ENCODE data around the gene IFNL2. TPM values are rescaled to one million over a fixed set of nuclear protein-coding genes. Genes with fewer than 3 reads are reported as not detected.

The IFNL2 gene
- total and polyA plus RNA-seq, 2 of the 4 experiments (the other 2 are of a cell fraction): not detected

DNA sequence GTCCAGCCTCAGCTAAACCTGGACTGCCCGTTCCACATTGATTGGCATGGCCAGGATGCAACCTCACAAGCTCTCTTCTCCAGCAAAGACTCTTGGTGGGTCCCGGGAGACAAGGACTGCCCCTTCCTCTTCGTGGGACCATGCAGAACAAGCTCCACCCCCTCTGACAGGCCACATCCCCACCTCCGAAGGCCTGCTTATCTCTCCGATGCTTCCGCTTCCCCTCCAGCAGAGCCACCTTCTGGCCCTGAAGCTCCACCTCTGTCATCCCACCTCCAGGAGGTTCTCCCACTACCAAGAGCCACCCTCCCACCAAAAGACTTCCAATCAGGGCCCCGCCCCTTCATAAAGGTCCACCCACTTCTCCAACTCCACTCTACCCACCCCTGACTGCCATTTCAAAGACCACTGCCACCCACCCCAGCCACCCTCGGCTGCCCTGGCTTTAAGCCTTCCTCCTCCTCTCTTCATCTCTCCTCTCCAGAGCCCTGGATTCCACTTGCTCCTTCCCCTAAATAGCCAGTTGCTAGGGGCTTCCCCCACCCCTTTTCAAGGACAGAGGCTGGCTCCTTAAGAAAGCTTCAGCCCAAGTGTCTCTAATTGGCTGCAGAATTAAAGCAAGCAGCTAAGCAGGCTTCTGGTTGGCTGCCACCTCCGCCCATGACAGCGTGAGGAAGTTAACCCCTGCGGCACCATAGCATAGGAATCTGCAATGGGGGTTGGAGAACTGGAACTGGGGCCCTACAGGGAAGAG lies 42.5 kb downstream of the IFNL2 start:
- H3K4me3 ChIP-seq (ENCODE audit: insufficient read depth, low read depth, low read length): no peak overlapping the region
- POLR2A ChIA-PET (ENCODE audit: unreplicated experiment): no interaction called here
- no peak overlapping the region for H3K4me2 ChIP-seq (ENCODE audit: low read depth, low read length)
- no peak overlapping the region for H3K14ac ChIP-seq (replicated peaks; ENCODE audit: low read depth, low read length)
- in situ Hi-C loops (cut with MboI; ENCODE audit: low sequenced_read_pairs) (no loop called here), dilution Hi-C loops (cut with HindIII; ENCODE audit: low sequenced_read_pairs, unreplicated experiment) (no loop called here), intact Hi-C loops (cut with micrococcal nuclease) (no loop called here)
- no TSS peak for BruUV-seq (replicated peaks)
- no peak overlapping the region for H2AK5ac ChIP-seq (ENCODE audit: low read depth, low read length)
- H3K4me1 ChIP-seq (ENCODE audit: control insufficient read depth, insufficient read depth, low read length): no peaks in the 10 kb centered on the region; the same call in 1 of the 2 replicates
- no peak overlapping the region for H4K91ac ChIP-seq (ENCODE audit: insufficient read depth, low read depth, low read length)
- H3K9me3 ChIP-seq (ENCODE audit: control insufficient read depth, insufficient read depth, low read length): peaks cover 6% of the 10 kb centered on the region
- TF ChIP-seq MXI1 (IDR thresholded peaks at IDR 0.05; ENCODE audit: borderline replicate concordance, low read depth, low read length) (no peak), MAFK (IDR thresholded peaks at IDR 0.05; ENCODE audit: low read depth, low read length) (no peak), BHLHE40 (IDR thresholded peaks at IDR 0.05; ENCODE audit: low read depth, low read length) (no peak), POLR2A (IDR thresholded peaks at IDR 0.05; ENCODE audit: low read depth, low read length) (no peak), RCOR1 (IDR thresholded peaks at IDR 0.05; ENCODE audit: insufficient replicate concordance, low read length) (no peak), RAD21 (IDR thresholded peaks at IDR 0.05; ENCODE audit: low read length) (no peak), MAZ (IDR thresholded peaks at IDR 0.05; ENCODE audit: borderline replicate concordance, low read depth, low read length) (no peak), CTCF (conservative IDR thresholded peaks at IDR 0.05; ENCODE audit: low read depth, low read length) (no peak), FOS (IDR thresholded peaks at IDR 0.05; ENCODE audit: low read depth, low read length) (no peak), NFE2L2 (IDR thresholded peaks at IDR 0.05; ENCODE audit: low read depth, low read length) (no peak), RFX5 (IDR thresholded peaks at IDR 0.05; ENCODE audit: low read depth, low read length) (no peak), CEBPB (IDR thresholded peaks at IDR 0.05; ENCODE audit: low read depth, low read length) (no peak), CHD1 (IDR thresholded peaks at IDR 0.05; ENCODE audit: low read depth, low read length) (no peak), ELK1 (IDR thresholded peaks at IDR 0.05; ENCODE audit: borderline replicate concordance, low read depth, low read length) (no peak), SMC3 (IDR thresholded peaks at IDR 0.05; ENCODE audit: low read depth, low read length) (no peak)
- TF ChIP-seq, protein P1, sequence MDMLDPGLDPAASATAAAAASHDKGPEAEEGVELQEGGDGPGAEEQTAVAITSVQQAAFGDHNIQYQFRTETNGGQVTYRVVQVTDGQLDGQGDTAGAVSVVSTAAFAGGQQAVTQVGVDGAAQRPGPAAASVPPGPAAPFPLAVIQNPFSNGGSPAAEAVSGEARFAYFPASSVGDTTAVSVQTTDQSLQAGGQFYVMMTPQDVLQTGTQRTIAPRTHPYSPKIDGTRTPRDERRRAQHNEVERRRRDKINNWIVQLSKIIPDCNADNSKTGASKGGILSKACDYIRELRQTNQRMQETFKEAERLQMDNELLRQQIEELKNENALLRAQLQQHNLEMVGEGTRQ (IDR thresholded peaks at IDR 0.05; ENCODE audit: low read depth, low read length): no peak
- H3K9ac ChIP-seq (ENCODE audit: low read depth, low read length): no peak overlapping the region
- H4K5ac ChIP-seq (ENCODE audit: low read depth, low read length): no peak overlapping the region
- H4K20me1 ChIP-seq (ENCODE audit: insufficient read depth, low read length): no peaks in the 10 kb centered on the region; the same call in 1 of the 2 replicates
- ATAC-seq (ENCODE audit: low read depth) (no peak), DNase-seq (no peak)
- H2BK120ac ChIP-seq (ENCODE audit: low read depth, low read length): no peak overlapping the region
- CTCF ChIA-PET: no interaction called here
- H4K8ac ChIP-seq (ENCODE audit: low read depth in 2 of 2, low read length in 2 of 2): no peak overlapping the region
- peaks cover 36% of the 10 kb centered on the region for H3K27me3 ChIP-seq (ENCODE audit: control insufficient read depth, insufficient read depth, low read length)
- no peak overlapping the region for H3K18ac ChIP-seq (ENCODE audit: low read depth, low read length)
- no peak overlapping the region for H3K56ac ChIP-seq (ENCODE audit: extremely low read depth, insufficient read depth, low read length)
- H3K36me3 ChIP-seq (ENCODE audit: control insufficient read depth, insufficient read depth, low read length): no peaks in the 10 kb centered on the region
- H3K27ac ChIP-seq (ENCODE audit: insufficient read depth, low read length): no peak overlapping the region
- no peak overlapping the region for H2AK9ac ChIP-seq (replicated peaks; ENCODE audit: low read depth, low read length, poor library complexity)
- H2AFZ ChIP-seq (replicated peaks; ENCODE audit: low read length, poor library complexity): no peak overlapping the region
- H2BK15ac ChIP-seq (ENCODE audit: low read depth, low read length): no peak overlapping the region
- H2BK20ac ChIP-seq (ENCODE audit: low read depth, low read length): no peak overlapping the region
- H3K23ac ChIP-seq (ENCODE audit: low read depth, low read length): no peak overlapping the region
- WGBS, 2 experiments (ENCODE audit: extremely low coverage in 2 of 2, insufficient read length in 1 of 2): 33% methylated on average over 5 of the region's 11 CpGs; no CpG with 5 or more reads in 1 of the 2 experiments
- H3K79me1 ChIP-seq (ENCODE audit: low read depth in 1 of 2, low read length in 2 of 2): no peaks in the 10 kb centered on the region
- H3K9me1 ChIP-seq (ENCODE audit: insufficient read depth, low read length): no peaks in the 10 kb centered on the region; the same call in 1 of the 2 replicates
- H3K4ac ChIP-seq (ENCODE audit: low read depth, low read length): no peak overlapping the region
- no peak overlapping the region for H2BK5ac ChIP-seq (ENCODE audit: low read depth, low read length, poor library complexity, severe bottlenecking)
